Naive thymus-derived CD4-positive, alpha-beta T cell (primary cell): ENCODE measurements around the gene NT5C. TPM values are rescaled to one million over a fixed set of nuclear protein-coding genes. Genes with fewer than 3 reads are reported as not detected.

Source experiments
- ATAC-seq: fragments of 150-1000 bp; cut with Tn5 transposase; 2 replicates; pipeline ENCODE4 v1.10.0; 2021; ENCODE audit warnings: mild to moderate bottlenecking, moderate library complexity
- CTCF ChIA-PET: fragments of 350-600 bp; sonication (Branson Sonifier 250); formaldehyde crosslinking; loops from one replicate; lab custom pipeline; 2021; ENCODE audit warnings: antibody characterized with exemption; lab: Charles Lee
- POLR2A ChIA-PET: fragments of 350-600 bp; sonication (Branson Sonifier 250); formaldehyde crosslinking; loops from one replicate; lab custom pipeline; 2021; ENCODE audit warnings: antibody characterized with exemption, inconsistent platforms; lab: Charles Lee
- DNase-seq, 9 donors: peaks; one replicate each; pipeline versions ENCODE4 v3.0.0 to v3.0.0-alpha.2; 2020 to 2022; ENCODE audit warnings: mixed read lengths in 1 of 9
- H3K27ac ChIP-seq: one replicate; pipeline ENCODE4 v1.7.0; 2013; ENCODE audit warnings: mild to moderate bottlenecking, low read depth, low read length, moderate library complexity
- H3K27me3 ChIP-seq, 2 donors: one replicate each; pipeline ENCODE4 v1.7.0; 2013; ENCODE audit warnings: low read length in 2 of 2, mild to moderate bottlenecking in 2 of 2, moderate library complexity in 2 of 2; ENCODE audit not compliant: control insufficient read depth in 2 of 2, insufficient read depth in 2 of 2
- H3K36me3 ChIP-seq, 3 experiments: 1 replicate in 2 of 3; 2 replicates in 1 of 3; pipeline ENCODE4 v1.7.0; 2013; ENCODE audit warnings: low read length in 3 of 3, mild to moderate bottlenecking in 3 of 3, moderate library complexity in 1 of 3; ENCODE audit not compliant: insufficient read depth in 3 of 3, control insufficient read depth in 2 of 3
- H3K4me1 ChIP-seq, 2 donors: one replicate each; pipeline ENCODE4 v1.7.0; 2013; ENCODE audit warnings: low read length in 2 of 2, mild to moderate bottlenecking in 2 of 2, moderate library complexity in 1 of 2; ENCODE audit not compliant: control insufficient read depth in 2 of 2, insufficient read depth in 2 of 2
- H3K4me3 ChIP-seq: 2 replicates; pipeline ENCODE4 v1.7.0; 2013; ENCODE audit warnings: mild to moderate bottlenecking, low read length
- H3K9me3 ChIP-seq, 3 experiments: 1 replicate in 2 of 3; 2 replicates in 1 of 3; pipeline ENCODE4 v1.7.0; 2013; ENCODE audit warnings: low read length in 3 of 3; ENCODE audit not compliant: control insufficient read depth in 2 of 3
- H3K27ac Mint-ChIP-seq, 9 donors: one replicate each; pipeline ENCODE4 v1.8.0; 2020 to 2022; ENCODE audit warnings: mixed read lengths in 9 of 9, mild to moderate bottlenecking in 8 of 9, moderate library complexity in 5 of 9, inconsistent platforms in 2 of 9
- H3K27me3 Mint-ChIP-seq, 5 donors: one replicate each; pipeline ENCODE4 v1.8.0; 2021 to 2022; ENCODE audit warnings: mixed read lengths in 5 of 5, mild to moderate bottlenecking in 1 of 5
- H3K36me3 Mint-ChIP-seq, 5 donors: one replicate each; pipeline ENCODE4 v1.8.0; 2020 to 2022; ENCODE audit warnings: mixed read lengths in 5 of 5, mild to moderate bottlenecking in 3 of 5, inconsistent platforms in 1 of 5
- H3K4me1 Mint-ChIP-seq, 7 donors: one replicate each; pipeline ENCODE4 v1.8.0; 2020 to 2022; ENCODE audit warnings: mixed read lengths in 7 of 7, mild to moderate bottlenecking in 3 of 7, inconsistent platforms in 1 of 7
- H3K4me3 Mint-ChIP-seq, 10 donors: one replicate each; pipeline ENCODE4 v1.8.0; 2020 to 2022; ENCODE audit warnings: mild to moderate bottlenecking in 10 of 10, mixed read lengths in 10 of 10, moderate library complexity in 6 of 10, inconsistent platforms in 2 of 10
- H3K9me3 Mint-ChIP-seq, 11 donors: one replicate each; pipeline ENCODE4 v1.8.0; 2020 to 2022; ENCODE audit warnings: mixed read lengths in 11 of 11, mild to moderate bottlenecking in 4 of 11, inconsistent platforms in 1 of 11, moderate library complexity in 1 of 11
- intact Hi-C, 2 donors: fragments of 100-400 bp; cut with micrococcal nuclease; formaldehyde crosslinking; loops; one replicate each; pipeline ENCODE4 v1.15.1; 2023
- polyA plus RNA-seq, 2 donors: library from polyadenylated mRNA; unstranded; fragments of 300-500 nt; fragmentation: Illumina TruSeq; gene quantifications; one replicate each; pipeline ENCODE4 v1.2.3, GENCODE V29; 2021
- total RNA-seq, 6 experiments: library from RNA in 5 of 6; stranded (reverse) in 5 of 6; gene quantifications; 1 replicate in 5 of 6; 2 replicates in 1 of 6; pipeline ENCODE4 v1.2.3 and lab custom pipeline; 2021 to 2026

The NT5C gene
- total and polyA plus RNA-seq, 7 experiments from 2014 or later: 23.4 to 54.8 (median 35.9) TPM

- ATAC-seq: no peak
- DNase-seq: no peak
- Histone ChIP-seq H3K36me3 (no peaks in the 10 kb centered on the region), H3K4me1 (peaks cover 6 to 19% of the 10 kb centered on the region in 2 donors), H3K27me3 (no peaks in the 10 kb centered on the region), H3K4me3 (no peak overlapping the region), H3K27ac (no peak overlapping the region), H3K9me3 (no peaks in the 10 kb centered on the region)
- Mint-ChIP-seq H3K9me3 (peaks cover 0 to 2% (median 0%) of the 10 kb centered on the region in 11 donors), H3K4me3 (peak overlapping the region in 1 of 10 donors; percentile 6), H3K4me1 (peaks cover 41 to 58% (median 48%) of the 10 kb centered on the region in 7 donors), H3K36me3 (no peaks in the 10 kb centered on the region), H3K27ac (peak overlapping the region in 7 of 9 donors; percentile 43 to 85 (median 77)), H3K27me3 (no peaks in the 10 kb centered on the region)
- intact Hi-C loops: no loop called here
- POLR2A ChIA-PET: interaction anchor here (0.7 to 0.9 kb wide), 3 partner anchors 10 to 169 kb away, joined by 3 to 4 read pairs (median 3); no protein-coding TSS in a partner anchor
- CTCF ChIA-PET: interaction anchor here (0.5 to 1.2 kb wide), 2 partner anchors 19 to 31 kb away, joined by 4 to 6 read pairs; no protein-coding TSS in a partner anchor
Measured at GRCh38 chr17:75090871-75091854, 40.4 kb downstream of the NT5C start.

- Mint-ChIP-seq H3K9me3 (peaks cover 0 to 2% (median 0%) of the 10 kb centered on the region in 11 donors), H3K36me3 (no peaks in the 10 kb centered on the region), H3K4me3 (peak overlapping the region; percentile 58 to 90 (median 84)), H3K27ac (peak overlapping the region; percentile 72 to 94 (median 90)), H3K4me1 (peaks cover 49 to 71% (median 56%) of the 10 kb centered on the region in 7 donors), H3K27me3 (no peaks in the 10 kb centered on the region)
- intact Hi-C loops: loop anchor here in 1 of 2 donors (5.0 kb wide), 1 partner anchor 41 kb away; the partner anchor contains the start of genes ATP5PD and KCTD2
- ChIA-PET CTCF (interaction anchor here (0.6 to 2.5 kb wide), 7 partner anchors 11 to 43 kb away, joined by 3 to 11 read pairs (median 3); partner anchors contain the start of gene NT5C), POLR2A (interaction anchor here (0.6 to 3.4 kb wide), 16 partner anchors 12 to 428 kb away, joined by 3 to 20 read pairs (median 3); partner anchors contain the start of genes ARMC7, ATP5PD, JPT1 and KCTD2)
- H3K27ac ChIP-seq: peak overlapping the region; percentile 79
- DNase-seq (peak in 1 of 9 donors; percentile 28), ATAC-seq (peak; percentile 55)
- no peaks in the 10 kb centered on the region for H3K9me3 ChIP-seq
- H3K4me1 ChIP-seq: peaks cover 6 to 28% of the 10 kb centered on the region in 2 donors
- H3K4me3 ChIP-seq: peak overlapping the region; percentile 60
- no peaks in the 10 kb centered on the region for H3K27me3 ChIP-seq
- H3K36me3 ChIP-seq: no peaks in the 10 kb centered on the region
Measured at GRCh38 chr17:75088465-75089417, 42.8 kb downstream of the NT5C start.

DNA sequence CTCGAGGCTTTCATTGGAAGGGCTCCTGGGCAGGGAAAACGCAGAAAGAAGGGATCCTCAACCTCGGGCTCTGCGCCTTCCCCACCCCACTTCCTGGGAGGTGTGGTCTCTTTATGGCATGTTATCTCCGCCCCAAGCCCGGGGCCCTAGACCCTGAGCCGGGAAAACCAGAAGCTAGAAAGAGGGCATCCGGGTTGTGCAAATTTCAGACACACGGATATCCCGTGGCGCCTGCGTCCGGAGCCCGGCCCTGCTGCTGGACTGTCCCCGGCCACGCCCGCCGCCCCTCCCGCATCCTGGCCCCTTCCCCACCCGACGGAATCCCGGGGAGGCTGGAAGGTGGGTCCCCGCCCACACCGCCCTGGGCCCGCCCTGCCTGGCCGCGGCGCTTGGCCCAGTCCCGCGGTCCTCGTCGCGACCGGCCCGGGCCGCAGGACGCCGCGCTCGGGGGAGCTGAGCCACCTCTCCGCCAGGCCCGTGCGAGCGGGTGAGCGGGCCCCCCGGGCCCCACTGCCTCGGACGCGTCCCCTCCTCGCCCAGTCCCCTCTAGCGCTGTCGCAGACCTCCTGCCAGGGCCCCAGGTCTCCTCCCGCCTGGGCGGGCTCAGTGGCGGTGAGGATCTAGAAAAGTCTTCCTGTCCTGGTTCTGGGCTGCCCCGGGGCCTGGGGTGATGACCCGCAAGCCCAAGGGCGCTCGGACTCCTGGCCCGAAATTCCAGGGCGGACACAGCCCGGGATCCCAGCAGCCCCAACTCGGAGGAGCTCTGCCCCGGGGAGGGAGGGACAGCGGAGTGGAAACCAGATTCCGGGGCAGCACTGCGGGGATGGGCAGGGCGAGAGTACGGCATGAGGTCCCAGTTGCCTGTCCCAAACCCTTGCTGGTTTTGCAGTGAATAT lies 43.7 kb downstream of the NT5C start, which contains the start of gene SLC16A5:
Gene SLC16A5, plus strand, starts transcription at position 397 of the 896 bp plus-strand sequence. CDS start 5,683 bp downstream, outside the sequence.
- Histone ChIP-seq H3K27ac (peak within 1 kb of the TSS; percentile 79), H3K9me3 (no peaks in the 10 kb centered on the region), H3K4me3 (peak within 1 kb of the TSS; percentile 60), H3K36me3 (no peaks in the 10 kb centered on the region), H3K27me3 (no peaks in the 10 kb centered on the region), H3K4me1 (peaks cover 6 to 29% of the 10 kb centered on the region in 2 donors)
- intact Hi-C loops: loop anchor here in 1 of 2 donors (2.0 to 5.0 kb wide), 3 partner anchors 21 to 53 kb away; partner anchors contain the start of genes ARMC7, ATP5PD and KCTD2
- ChIA-PET POLR2A (interaction anchor here (0.6 to 3.4 kb wide), 17 partner anchors 9 to 429 kb away, joined by 3 to 20 read pairs (median 5); partner anchors contain the start of genes ARMC7, ATP5PD, JPT1 and KCTD2), CTCF (interaction anchor here (0.6 to 2.5 kb wide), 2 partner anchors 18 to 26 kb away, joined by 3 to 11 read pairs; no protein-coding TSS in a partner anchor)
- Mint-ChIP-seq H3K27ac (peak within 1 kb of the TSS; percentile 77 to 94 (median 91)), H3K27me3 (no peaks in the 10 kb centered on the region), H3K4me1 (peaks cover 51 to 74% (median 58%) of the 10 kb centered on the region in 7 donors), H3K4me3 (peak within 1 kb of the TSS; percentile 58 to 90 (median 84)), H3K9me3 (peaks cover 0 to 2% (median 0%) of the 10 kb centered on the region in 11 donors), H3K36me3 (no peaks in the 10 kb centered on the region)
- peak; percentile 29 to 73 (median 51) for DNase-seq
- ATAC-seq: peak; percentile 73

DNA sequence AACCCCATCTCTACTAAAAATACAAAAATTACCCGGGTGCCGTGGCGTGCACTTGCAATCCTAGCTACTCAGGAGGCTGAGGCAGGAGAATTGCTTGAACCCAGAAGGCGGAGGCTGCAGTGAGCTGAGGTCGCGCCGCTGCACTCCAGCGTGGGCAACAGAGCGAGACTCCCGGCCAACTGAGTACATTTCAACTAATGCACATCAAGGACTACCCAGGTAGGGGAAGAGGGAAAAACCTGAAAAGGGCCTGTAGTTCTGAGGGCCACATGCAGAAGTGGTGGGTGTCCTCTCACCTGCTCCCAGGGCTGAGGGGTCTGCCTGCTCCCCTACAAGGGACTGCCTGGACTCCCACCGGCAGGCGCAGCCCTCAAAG lies 44.4 kb downstream of the NT5C start:
- Mint-ChIP-seq H3K27me3 (peaks cover 0 to 1% (median 0%) of the 10 kb centered on the region in 5 donors), H3K36me3 (no peaks in the 10 kb centered on the region), H3K27ac (peak overlapping the region; percentile 1 to 93 (median 89)), H3K4me3 (peak overlapping the region; percentile 58 to 90 (median 83)), H3K4me1 (peaks cover 51 to 72% (median 57%) of the 10 kb centered on the region in 7 donors), H3K9me3 (peaks cover 0 to 2% (median 0%) of the 10 kb centered on the region in 11 donors)
- Histone ChIP-seq H3K27me3 (no peaks in the 10 kb centered on the region), H3K27ac (peak overlapping the region; percentile 79), H3K36me3 (no peaks in the 10 kb centered on the region), H3K9me3 (no peaks in the 10 kb centered on the region), H3K4me1 (peaks cover 6 to 29% of the 10 kb centered on the region in 2 donors), H3K4me3 (peak overlapping the region; percentile 60)
- intact Hi-C loops: loop anchor here in 1 of 2 donors (2.0 to 5.0 kb wide), 3 partner anchors 22 to 52 kb away; partner anchors contain the start of genes ARMC7, ATP5PD and KCTD2
- ATAC-seq: no peak
- POLR2A ChIA-PET: interaction anchor here (0.7 to 3.4 kb wide), 11 partner anchors 9 to 67 kb away, joined by 3 to 20 read pairs (median 5); partner anchors contain the start of genes ARMC7, ATP5PD, JPT1 and KCTD2
- CTCF ChIA-PET: interaction anchor here (2.5 kb wide), 1 partner anchor 27 kb away, joined by 11 read pairs; no protein-coding TSS in a partner anchor
- no peak for DNase-seq
